DND-41 (cell line): ENCODE data around the gene LAX1.

Experiments used
- ATAC-seq: fragments of 200-7000 bp; cut with Tn5 transposase; 3 replicates; pipeline ENCODE4 v1.9.1; 2021; ENCODE audit warnings: low read depth; ENCODE audit not compliant: insufficient read depth
- DNase-seq: peaks from one replicate; pipeline ENCODE4 v3.0.0-alpha.2; 2020
- H2AFZ ChIP-seq: 2 replicates; pipeline ENCODE4 v1.6.0; 2012; ENCODE audit warnings: low read depth, low read length
- H3K27ac ChIP-seq: 2 replicates; pipeline ENCODE4 v1.5.1; 2012; ENCODE audit warnings: low read length, inconsistent platforms
- H3K27me3 ChIP-seq: fragments of 200-600 bp; sonication (generic); 2 replicates; pipeline ENCODE4 v1.6.0; 2012; ENCODE audit warnings: low read length, mild to moderate bottlenecking, inconsistent platforms; ENCODE audit not compliant: insufficient read depth, poor library complexity
- H3K36me3 ChIP-seq: 2 replicates; pipeline ENCODE4 v1.5.1; 2012; ENCODE audit warnings: low read length, inconsistent platforms; ENCODE audit not compliant: insufficient read depth
- H3K4me1 ChIP-seq: 2 replicates; pipeline ENCODE4 v1.5.1; 2012; ENCODE audit warnings: mild to moderate bottlenecking, low read length; ENCODE audit not compliant: insufficient read depth
- H3K4me2 ChIP-seq: 2 replicates; pipeline ENCODE4 v1.6.0; 2012; ENCODE audit warnings: mild to moderate bottlenecking, moderate library complexity, low read length, inconsistent platforms; ENCODE audit not compliant: insufficient read depth
- H3K4me3 ChIP-seq, 2 experiments: fragments of 200-600 bp in 1 of 2; shearing (Covaris generic) in 1 of 2; 2 replicates each; pipeline ENCODE4 v1.5.1; 2012 to 2016; ENCODE audit warnings: inconsistent platforms in 2 of 2, low read length in 2 of 2, mild to moderate bottlenecking in 2 of 2, low read depth in 1 of 2, moderate library complexity in 1 of 2
- H3K79me2 ChIP-seq: 2 replicates; pipeline ENCODE4 v1.6.0; 2012; ENCODE audit warnings: low read length, inconsistent platforms; ENCODE audit not compliant: insufficient read depth
- H3K9ac ChIP-seq: 2 replicates; pipeline ENCODE4 v1.6.0; 2012; ENCODE audit warnings: low read depth, mild to moderate bottlenecking, inconsistent platforms, low read length, moderate library complexity
- H3K9me3 ChIP-seq: 2 replicates; pipeline ENCODE4 v1.5.1; 2012; ENCODE audit warnings: low read length, moderate library complexity, mild to moderate bottlenecking, inconsistent platforms; ENCODE audit not compliant: insufficient read depth, severe bottlenecking
- H4K20me1 ChIP-seq: 2 replicates; pipeline ENCODE4 v1.6.0; 2012; ENCODE audit warnings: low read length; ENCODE audit not compliant: insufficient read depth
- CTCF ChIP-seq: IDR thresholded peaks from 2 replicates; pipeline ENCODE4 v1.5.1; 2012; ENCODE audit warnings: borderline replicate concordance, low read length, moderate library complexity, mild to moderate bottlenecking; ENCODE audit not compliant: poor library complexity, severe bottlenecking; ENCODE audit errors: extremely low read depth
- EZH2 ChIP-seq: IDR thresholded peaks from 3 replicates; pipeline ENCODE4 v1.6.1; 2012; ENCODE audit warnings: borderline replicate concordance, low read depth, mild to moderate bottlenecking, moderate library complexity, low read length, inconsistent platforms; ENCODE audit not compliant: severe bottlenecking

Gene LAX1

GRCh38 chr1:203722909-203723308 lies 42.1 kb upstream of the LAX1 start:
- no peaks in the 10 kb centered on the region for H3K9me3 ChIP-seq
- no peaks in the 10 kb centered on the region for H3K79me2 ChIP-seq
- DNase-seq (no peak), ATAC-seq (no peak)
- no peak overlapping the region for H3K9ac ChIP-seq
- no peak overlapping the region for H3K4me2 ChIP-seq
- no peak for TF ChIP-seq EZH2
- TF ChIP-seq CTCF = no peak
- no peaks in the 10 kb centered on the region for H3K27me3 ChIP-seq
- no peaks in the 10 kb centered on the region for H4K20me1 ChIP-seq
- no peak overlapping the region for H3K27ac ChIP-seq
- H3K4me3 ChIP-seq = no peak overlapping the region
- H3K36me3 ChIP-seq = peaks cover 84% of the 10 kb centered on the region
- H3K4me1 ChIP-seq = no peaks in the 10 kb centered on the region
- H2AFZ ChIP-seq = no peak overlapping the region

GRCh38 chr1:203726417-203726867 lies 38.5 kb upstream of the LAX1 start:
- TF ChIP-seq CTCF (no peak), EZH2 (no peak)
- H2AFZ ChIP-seq = no peak overlapping the region
- H3K36me3 ChIP-seq = peaks cover 84% of the 10 kb centered on the region
- no peaks in the 10 kb centered on the region for H3K79me2 ChIP-seq
- ATAC-seq = no peak
- no peak overlapping the region for H3K4me2 ChIP-seq
- H3K4me1 ChIP-seq = no peaks in the 10 kb centered on the region
- H3K27me3 ChIP-seq = no peaks in the 10 kb centered on the region
- no peak overlapping the region for H3K27ac ChIP-seq
- no peaks in the 10 kb centered on the region for H3K9me3 ChIP-seq
- no peak overlapping the region for H3K4me3 ChIP-seq
- no peaks in the 10 kb centered on the region for H4K20me1 ChIP-seq
- no peak overlapping the region for H3K9ac ChIP-seq
- no peak for DNase-seq

- Histone ChIP-seq H3K4me1 (no peaks in the 10 kb centered on the region), H3K79me2 (no peaks in the 10 kb centered on the region), H4K20me1 (no peaks in the 10 kb centered on the region), H3K36me3 (peaks cover 74% of the 10 kb centered on the region), H3K27me3 (no peaks in the 10 kb centered on the region), H3K27ac (no peak overlapping the region), H3K4me2 (no peak overlapping the region), H3K9me3 (no peaks in the 10 kb centered on the region), H3K4me3 (no peak overlapping the region), H3K9ac (no peak overlapping the region), H2AFZ (no peak overlapping the region)
- no peak for ATAC-seq
- TF ChIP-seq CTCF = no peak
- no peak for TF ChIP-seq EZH2
- DNase-seq = no peak
These were observed 31.7 kb upstream of the LAX1 start for GRCh38 chr1:203733009-203733863.
